Large intestine (tissue), 3 donors: ENCODE results near the gene ERAS. TPM values are rescaled to one million over a fixed set of nuclear protein-coding genes. Genes with fewer than 3 reads are reported as not detected.
A peak's percentile ranks its signal among the peaks of the same experiment; 100 is the strongest.

Experiments used
- DNase-seq, 2 donors: peaks; one replicate each; pipeline versions ENCODE4 v3.0.0 to v3.0.0-alpha.2; 2013
- H3K27ac ChIP-seq: one replicate; pipeline ENCODE4 v1.5.1; 2013; ENCODE audit warnings: low read length
- H3K27me3 ChIP-seq: 2 replicates; pipeline ENCODE4 v1.6.1; 2013; ENCODE audit warnings: low read length; ENCODE audit not compliant: control insufficient read depth, insufficient read depth
- H3K36me3 ChIP-seq: 2 replicates; pipeline ENCODE4 v1.6.1; 2013; ENCODE audit warnings: low read length; ENCODE audit not compliant: control insufficient read depth, insufficient read depth
- H3K4me1 ChIP-seq: one replicate; pipeline ENCODE4 v1.6.1; 2013; ENCODE audit warnings: low read length; ENCODE audit not compliant: control insufficient read depth, insufficient read depth
- H3K4me3 ChIP-seq: one replicate; pipeline ENCODE4 v1.5.1; 2013; ENCODE audit warnings: low read length
- H3K9me3 ChIP-seq: one replicate; pipeline ENCODE4 v1.6.1; 2013; ENCODE audit warnings: mild to moderate bottlenecking, low read depth, low read length, moderate library complexity; ENCODE audit not compliant: control insufficient read depth
- WGBS: methylation state at CpG from one replicate; pipeline ENCODE4 v1.1.5; 2013; ENCODE audit warnings: low lambda C conversion rate; ENCODE audit not compliant: insufficient coverage; 5-methylcytosine and 5-hydroxymethylcytosine counted together
- polyA plus RNA-seq: library from polyadenylated mRNA; unstranded; fragments of 120-200 nt; gene quantifications from one replicate; pipeline ENCODE4 v1.2.1, GENCODE V29; 2013

The ERAS gene
- polyA plus RNA-seq, 1 donor, result 0.27 TPM

DNA sequence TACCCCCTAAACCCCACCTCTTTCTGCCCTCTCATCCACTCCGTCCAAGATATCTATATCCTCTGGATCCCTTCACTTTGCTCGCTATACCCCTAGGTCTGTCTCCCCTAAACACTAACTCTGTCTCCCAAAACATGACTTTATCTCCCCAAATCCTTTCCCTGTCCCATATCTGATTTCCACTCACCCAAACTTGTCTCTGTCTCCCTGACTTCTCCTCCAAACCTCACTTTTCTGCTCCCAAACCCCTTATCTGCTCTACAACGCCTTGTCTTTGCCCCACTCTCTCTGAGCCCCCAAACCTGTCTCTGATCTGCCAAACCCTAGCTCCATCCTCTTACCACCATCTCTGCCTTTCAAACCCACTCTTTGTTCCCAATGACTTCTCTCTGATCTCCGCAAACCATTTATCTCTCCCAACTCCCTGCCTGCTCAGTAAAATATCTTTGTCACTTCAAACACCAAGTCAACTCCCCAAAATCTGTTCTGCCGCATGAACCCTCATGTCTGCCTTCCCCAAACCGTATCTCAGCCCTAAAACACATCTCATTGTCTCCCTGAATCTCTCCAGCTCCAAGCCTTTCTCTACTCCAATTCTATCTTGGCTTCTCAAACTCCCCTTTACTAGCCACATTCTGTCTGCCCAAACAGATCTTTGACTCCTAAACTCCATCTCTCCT lies 39.3 kb upstream of the ERAS start:
- Histone ChIP-seq H3K27ac (no peak overlapping the region), H3K27me3 (no peaks in the 10 kb centered on the region), H3K4me1 (no peaks in the 10 kb centered on the region), H3K36me3 (no peaks in the 10 kb centered on the region), H3K9me3 (no peaks in the 10 kb centered on the region), H3K4me3 (no peak overlapping the region)
- DNase-seq, result no peak
- WGBS, result 75% methylated on average over 1 of the region's 6 CpGs

GRCh38 chrX:48787505-48788443 lies 38.5 kb upstream of the ERAS start:
- H3K27me3 ChIP-seq, result no peaks in the 10 kb centered on the region
- no peak overlapping the region for H3K4me3 ChIP-seq
- H3K27ac ChIP-seq, result no peak overlapping the region
- no peak for DNase-seq
- no peaks in the 10 kb centered on the region for H3K9me3 ChIP-seq
- 85% methylated on average over 3 of the region's 17 CpGs for WGBS
- no peaks in the 10 kb centered on the region for H3K36me3 ChIP-seq
- no peaks in the 10 kb centered on the region for H3K4me1 ChIP-seq

DNA sequence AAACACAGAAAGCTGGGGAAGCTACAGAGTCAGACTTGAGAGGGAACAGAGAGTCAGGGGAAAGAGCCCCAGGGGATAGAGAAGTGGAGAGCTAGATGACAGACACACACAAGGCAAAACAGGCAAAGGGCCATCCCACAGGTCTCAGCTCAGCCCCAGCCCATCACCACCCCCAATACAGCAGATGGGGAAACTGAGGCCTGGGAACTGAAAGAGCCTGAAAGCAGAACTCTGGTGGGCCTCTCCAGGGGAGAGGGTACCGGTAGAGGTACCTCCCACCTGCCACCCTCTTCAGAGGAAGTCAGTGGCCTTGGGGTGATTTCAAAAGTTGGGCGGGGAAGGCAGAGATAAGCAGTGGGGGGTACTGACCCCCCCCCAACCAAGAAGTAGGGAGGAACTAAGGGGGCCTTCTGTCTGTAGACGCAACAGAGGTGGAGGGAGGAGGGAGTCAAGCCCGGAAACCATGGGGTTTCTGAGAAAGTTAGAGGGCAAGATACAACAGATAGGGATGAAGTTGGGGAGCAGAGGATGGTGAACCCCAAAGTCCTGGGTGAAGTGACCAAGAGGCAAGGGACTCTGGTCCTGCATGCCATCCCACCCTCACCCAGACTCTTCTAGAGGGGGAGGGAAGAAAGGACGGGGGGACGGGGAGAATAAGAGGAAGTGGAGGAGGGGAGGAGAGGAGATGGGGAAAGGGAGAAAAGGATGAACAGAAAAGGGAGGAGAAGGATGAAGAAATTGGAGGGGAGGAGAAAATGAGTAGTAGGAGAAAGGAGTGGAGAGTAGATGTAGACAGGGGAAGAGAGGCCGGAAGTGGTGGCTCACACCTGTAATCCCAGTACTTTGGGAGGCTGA lies 36.7 kb upstream of the ERAS start:
- DNase-seq, result no peak
- H3K27me3 ChIP-seq, result no peaks in the 10 kb centered on the region
- H3K4me3 ChIP-seq, result no peak overlapping the region
- WGBS, result no CpG with 5 or more reads among the region's 7 CpGs
- no peak overlapping the region for H3K27ac ChIP-seq
- no peaks in the 10 kb centered on the region for H3K36me3 ChIP-seq
- no peaks in the 10 kb centered on the region for H3K9me3 ChIP-seq
- H3K4me1 ChIP-seq, result peaks cover 3% of the 10 kb centered on the region

DNA sequence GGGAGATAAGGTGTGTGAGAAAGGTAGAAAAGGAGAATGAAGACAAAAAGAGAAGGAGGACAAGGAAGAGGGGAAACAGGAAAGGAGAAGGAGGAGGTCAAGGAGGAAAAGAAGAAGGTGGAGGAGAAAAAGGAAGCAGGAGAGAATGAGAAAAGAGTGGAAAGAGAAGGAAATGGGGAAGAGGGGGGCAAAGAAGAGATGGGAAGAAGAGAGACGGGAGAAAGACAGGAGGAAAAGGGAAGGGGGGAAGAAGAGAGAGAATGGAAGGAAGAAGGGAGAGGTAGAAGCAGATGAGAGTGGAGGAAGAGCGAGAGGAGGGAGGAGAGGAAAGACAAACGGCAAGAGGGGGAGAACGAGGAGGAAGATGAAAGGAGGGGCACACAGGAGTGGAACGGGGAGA lies 35.8 kb upstream of the ERAS start:
- Histone ChIP-seq H3K9me3 (no peaks in the 10 kb centered on the region), H3K4me3 (no peak overlapping the region), H3K27me3 (no peaks in the 10 kb centered on the region), H3K4me1 (peaks cover 11% of the 10 kb centered on the region), H3K36me3 (no peaks in the 10 kb centered on the region), H3K27ac (no peak overlapping the region)
- DNase-seq, result no peak
- WGBS, result 82% methylated on average over 3 of the region's 5 CpGs

DNA sequence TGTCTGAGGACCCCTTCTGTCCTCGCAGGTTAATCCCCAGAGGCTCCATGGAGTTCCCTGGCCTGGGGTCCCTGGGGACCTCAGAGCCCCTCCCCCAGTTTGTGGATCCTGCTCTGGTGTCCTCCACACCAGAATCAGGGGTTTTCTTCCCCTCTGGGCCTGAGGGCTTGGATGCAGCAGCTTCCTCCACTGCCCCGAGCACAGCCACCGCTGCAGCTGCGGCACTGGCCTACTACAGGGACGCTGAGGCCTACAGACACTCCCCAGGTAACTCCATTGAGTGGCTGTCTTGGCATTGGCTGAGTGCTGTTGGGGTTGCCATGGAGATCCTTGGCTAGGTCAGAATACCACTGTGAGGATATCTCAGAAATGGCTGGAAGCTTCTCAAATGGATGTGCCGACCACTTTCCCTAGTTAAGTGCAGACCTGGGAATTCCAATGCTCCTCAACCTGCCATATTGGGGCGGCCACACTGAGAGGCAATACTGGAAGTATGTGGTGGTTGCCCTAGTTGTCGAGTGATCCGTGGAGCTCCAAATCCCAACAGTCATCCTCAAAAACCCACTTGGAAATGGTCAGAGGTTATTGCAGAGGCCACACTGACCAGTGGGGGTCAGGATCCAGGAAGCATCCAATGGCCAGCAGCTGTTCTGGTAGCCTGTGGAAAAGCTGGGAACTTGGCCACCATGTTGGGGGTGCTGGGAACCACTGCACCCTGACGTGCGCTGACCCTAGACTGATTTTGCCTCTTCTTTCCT lies 35.1 kb upstream of the ERAS start:
- no peaks in the 10 kb centered on the region for H3K36me3 ChIP-seq
- H3K27ac ChIP-seq, result no peak overlapping the region
- WGBS, result no CpG with 5 or more reads among the region's 11 CpGs
- no peak for DNase-seq
- no peak overlapping the region for H3K4me3 ChIP-seq
- no peaks in the 10 kb centered on the region for H3K27me3 ChIP-seq
- no peaks in the 10 kb centered on the region for H3K9me3 ChIP-seq
- peaks cover 17% of the 10 kb centered on the region for H3K4me1 ChIP-seq

DNA sequence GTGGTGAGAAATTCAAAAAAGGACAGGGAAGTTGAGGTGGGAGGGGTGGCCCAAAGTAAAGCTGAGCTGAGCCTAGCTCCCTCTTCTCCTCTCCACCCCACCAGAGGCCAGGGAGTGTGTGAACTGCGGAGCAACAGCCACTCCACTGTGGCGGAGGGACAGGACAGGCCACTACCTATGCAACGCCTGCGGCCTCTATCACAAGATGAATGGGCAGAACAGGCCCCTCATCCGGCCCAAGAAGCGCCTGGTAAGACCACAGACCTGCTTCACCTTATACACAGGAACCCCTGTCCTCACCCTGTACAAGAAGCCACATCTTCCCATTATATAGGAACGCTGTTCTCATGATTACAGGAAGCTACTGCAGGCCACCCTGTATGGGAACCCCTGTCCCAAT lies 34.1 kb upstream of the ERAS start:
- H3K36me3 ChIP-seq, result no peaks in the 10 kb centered on the region
- no peak for DNase-seq
- H3K4me3 ChIP-seq, result no peak overlapping the region
- no peaks in the 10 kb centered on the region for H3K9me3 ChIP-seq
- H3K27ac ChIP-seq, result no peak overlapping the region
- H3K4me1 ChIP-seq, result peaks cover 17% of the 10 kb centered on the region
- no peaks in the 10 kb centered on the region for H3K27me3 ChIP-seq
- no CpG with 5 or more reads among the region's 7 CpGs for WGBS

- no CpG with 5 or more reads among the region's 4 CpGs for WGBS
- Histone ChIP-seq H3K4me3 (no peak overlapping the region), H3K36me3 (no peaks in the 10 kb centered on the region), H3K4me1 (peaks cover 17% of the 10 kb centered on the region), H3K27ac (no peak overlapping the region), H3K9me3 (no peaks in the 10 kb centered on the region), H3K27me3 (no peaks in the 10 kb centered on the region)
- no peak for DNase-seq
Observed at GRCh38 chrX:48793935-48794334, 32.4 kb upstream of the ERAS start.

- Histone ChIP-seq H3K36me3 (no peaks in the 10 kb centered on the region), H3K27ac (peak overlapping the region; percentile 77), H3K4me1 (peaks cover 17% of the 10 kb centered on the region), H3K27me3 (no peaks in the 10 kb centered on the region), H3K4me3 (no peak overlapping the region), H3K9me3 (no peaks in the 10 kb centered on the region)
- DNase-seq, result peak; percentile 48 to 69
- WGBS, result no CpG with 5 or more reads among the region's 12 CpGs
Observed at GRCh38 chrX:48794340-48794910, 31.9 kb upstream of the ERAS start.

DNA sequence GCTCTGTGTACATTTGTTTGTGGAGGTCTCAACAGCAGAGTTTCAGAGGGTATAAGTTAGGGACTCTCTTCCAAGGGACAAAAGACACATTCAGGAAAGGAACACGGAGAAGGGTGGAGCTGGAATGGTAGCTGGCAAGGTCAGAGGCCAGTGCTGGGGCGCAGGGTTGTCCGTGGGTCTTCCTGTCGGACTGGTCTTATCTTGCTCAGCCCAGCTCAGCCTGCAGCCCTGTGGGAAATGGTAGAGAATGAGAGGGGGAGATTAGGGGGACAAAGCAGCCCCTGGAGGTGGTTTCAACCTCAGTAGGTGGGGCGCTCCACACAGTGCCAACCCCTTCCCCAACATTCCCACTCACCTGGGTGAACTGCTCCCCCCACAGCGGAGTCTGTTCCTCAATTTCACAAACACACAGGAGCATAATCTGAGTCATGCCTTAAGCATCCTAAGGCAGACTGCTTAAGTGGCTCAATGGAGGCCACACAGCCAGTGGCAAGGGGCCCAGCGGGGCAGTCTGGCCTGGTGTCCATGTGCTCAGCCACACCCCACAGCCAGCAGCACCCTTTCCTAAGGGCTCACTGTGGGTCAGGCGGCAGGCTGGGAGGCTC lies 31.3 kb upstream of the ERAS start:
- WGBS, result no CpG with 5 or more reads among the region's 8 CpGs
- Histone ChIP-seq H3K27me3 (no peaks in the 10 kb centered on the region), H3K36me3 (no peaks in the 10 kb centered on the region), H3K9me3 (no peaks in the 10 kb centered on the region), H3K27ac (peak overlapping the region; percentile 77), H3K4me3 (no peak overlapping the region), H3K4me1 (peaks cover 17% of the 10 kb centered on the region)
- peak; percentile 56 to 70 for DNase-seq
